Measurements from ENCODE around the gene ADAMTS18. TPM values are rescaled to one million over a fixed set of nuclear protein-coding genes. Genes with fewer than 3 reads are reported as not detected.

The ADAMTS18 gene
- total RNA-seq, 2 donors from 2014 or later: not detected

DNA sequence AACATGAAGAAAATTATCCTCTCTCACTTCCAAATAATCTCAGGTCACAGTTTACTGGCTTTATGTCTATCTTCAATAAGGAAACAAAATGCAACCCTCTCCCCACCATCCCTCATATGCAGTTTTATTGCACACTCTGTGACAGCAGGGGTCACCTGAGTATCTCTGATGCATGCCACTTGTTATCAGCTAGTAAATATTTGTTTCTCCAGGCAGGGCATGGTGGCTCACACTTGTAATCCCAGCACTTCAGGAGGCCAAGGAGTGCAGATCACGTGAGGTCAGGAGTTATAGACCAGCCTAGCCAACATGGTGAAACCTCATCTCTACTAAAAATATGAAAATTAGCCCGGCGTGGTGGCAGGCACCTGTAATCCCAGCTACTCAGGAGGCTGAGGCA lies 61.1 kb downstream of the ADAMTS18 start:
- no peak for DNase-seq
- H3K9me3 Mint-ChIP-seq: peaks cover 0 to 2% of the 10 kb centered on the region in 2 donors
- no peak overlapping the region for H3K27ac Mint-ChIP-seq
- H3K4me1 Mint-ChIP-seq (ENCODE audit: low read depth): no peaks in the 10 kb centered on the region
- H3K36me3 Mint-ChIP-seq (ENCODE audit: insufficient read depth in 2 of 2): no peaks in the 10 kb centered on the region
- no peak overlapping the region for H3K4me3 Mint-ChIP-seq
- no peaks in the 10 kb centered on the region for H3K27me3 Mint-ChIP-seq (ENCODE audit: low read depth)
- no peak for ATAC-seq (replicated peaks in 1 of 2)

DNA sequence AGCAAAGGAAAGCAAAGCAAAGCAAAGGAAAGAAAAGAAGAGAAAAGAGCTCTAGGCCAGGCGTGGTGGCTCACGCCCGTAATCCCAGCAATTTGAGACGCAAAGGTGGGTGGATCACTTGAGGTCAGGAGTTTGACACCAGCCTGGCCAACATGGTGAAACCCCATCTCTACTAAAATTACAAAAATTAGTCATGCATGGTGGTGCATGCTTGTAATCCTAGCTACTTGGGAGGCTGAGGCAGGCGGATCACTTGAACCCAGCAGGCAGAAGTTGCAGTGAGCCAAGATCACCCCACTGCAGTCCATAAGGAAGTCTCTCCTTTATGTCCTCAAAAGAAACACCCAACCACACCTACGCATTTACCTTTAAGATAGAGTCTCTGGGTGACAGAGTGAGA lies 70.1 kb downstream of the ADAMTS18 start:
- DNase-seq (no peak), ATAC-seq (replicated peaks in 1 of 2) (no peak)
- Mint-ChIP-seq H3K4me1 (ENCODE audit: low read depth) (no peaks in the 10 kb centered on the region), H3K27me3 (ENCODE audit: low read depth) (peaks cover 8% of the 10 kb centered on the region), H3K9me3 (peaks cover 0 to 4% of the 10 kb centered on the region in 2 donors), H3K27ac (no peak overlapping the region), H3K36me3 (ENCODE audit: insufficient read depth in 2 of 2) (no peaks in the 10 kb centered on the region), H3K4me3 (no peak overlapping the region)

DNA sequence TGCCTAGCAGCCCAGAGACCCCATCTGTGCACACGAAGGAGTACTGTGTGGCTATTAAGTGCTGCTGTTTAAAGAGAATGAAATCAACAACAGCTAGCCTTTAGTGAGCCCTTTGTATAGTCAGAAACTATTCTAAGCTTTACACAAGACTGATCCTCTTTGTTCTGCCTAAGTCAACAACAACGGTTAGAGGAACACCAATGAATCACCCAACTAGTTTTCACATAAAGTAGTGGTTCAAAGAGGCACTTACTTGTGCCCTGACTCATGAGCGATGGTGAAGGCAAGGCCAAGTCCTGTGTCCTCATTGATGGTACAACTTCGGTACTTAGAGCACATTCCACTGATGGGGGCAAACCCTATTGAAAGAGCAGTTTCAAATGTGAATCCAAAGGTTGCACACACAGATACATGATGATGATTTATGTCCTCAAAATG lies 75.8 kb downstream of the ADAMTS18 start:
- Mint-ChIP-seq H3K27me3 (ENCODE audit: low read depth) (peaks cover 10% of the 10 kb centered on the region), H3K4me1 (ENCODE audit: low read depth) (no peaks in the 10 kb centered on the region), H3K4me3 (no peak overlapping the region), H3K27ac (no peak overlapping the region), H3K36me3 (ENCODE audit: insufficient read depth in 2 of 2) (no peaks in the 10 kb centered on the region), H3K9me3 (no peaks in the 10 kb centered on the region)
- ATAC-seq (replicated peaks in 1 of 2) (no peak), DNase-seq (no peak)

DNA sequence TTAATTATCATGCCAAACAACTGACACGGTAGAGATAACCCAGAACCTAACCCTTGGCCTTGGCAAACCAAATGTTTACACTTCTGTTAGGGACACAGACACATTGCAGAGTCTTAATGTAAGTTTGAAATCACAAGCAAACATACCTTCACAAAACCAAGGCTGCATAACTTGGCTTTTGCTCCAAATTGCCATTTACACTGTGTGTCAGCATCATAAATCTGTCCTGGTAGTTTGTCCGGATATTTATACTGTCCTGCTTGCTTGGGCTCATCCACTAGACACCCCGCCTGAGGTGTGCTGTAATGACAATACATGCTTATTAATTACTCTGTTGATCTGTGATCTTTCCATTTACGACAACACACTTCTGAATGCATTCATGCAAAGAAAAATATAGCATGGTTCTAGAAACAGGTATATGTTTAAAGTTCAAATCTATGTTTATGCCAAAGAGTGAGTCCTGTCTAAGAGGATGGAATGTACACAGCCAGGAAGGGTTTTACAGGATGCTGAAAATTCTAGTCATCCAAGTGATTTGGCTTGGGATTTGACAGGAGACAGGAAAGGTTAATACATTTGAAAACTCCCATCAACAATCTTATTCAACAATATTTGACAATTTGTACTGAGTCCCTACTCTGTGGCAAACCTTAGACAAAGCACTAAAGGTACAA lies 81.1 kb downstream of the ADAMTS18 start:
- H3K4me1 Mint-ChIP-seq (ENCODE audit: low read depth): no peaks in the 10 kb centered on the region
- DNase-seq: no peak
- H3K27ac Mint-ChIP-seq: no peak overlapping the region
- H3K27me3 Mint-ChIP-seq (ENCODE audit: low read depth): peaks cover 33% of the 10 kb centered on the region
- H3K36me3 Mint-ChIP-seq (ENCODE audit: insufficient read depth in 2 of 2): no peaks in the 10 kb centered on the region
- no peaks in the 10 kb centered on the region for H3K9me3 Mint-ChIP-seq
- H3K4me3 Mint-ChIP-seq: no peak overlapping the region
- ATAC-seq (replicated peaks in 1 of 2): no peak

DNA sequence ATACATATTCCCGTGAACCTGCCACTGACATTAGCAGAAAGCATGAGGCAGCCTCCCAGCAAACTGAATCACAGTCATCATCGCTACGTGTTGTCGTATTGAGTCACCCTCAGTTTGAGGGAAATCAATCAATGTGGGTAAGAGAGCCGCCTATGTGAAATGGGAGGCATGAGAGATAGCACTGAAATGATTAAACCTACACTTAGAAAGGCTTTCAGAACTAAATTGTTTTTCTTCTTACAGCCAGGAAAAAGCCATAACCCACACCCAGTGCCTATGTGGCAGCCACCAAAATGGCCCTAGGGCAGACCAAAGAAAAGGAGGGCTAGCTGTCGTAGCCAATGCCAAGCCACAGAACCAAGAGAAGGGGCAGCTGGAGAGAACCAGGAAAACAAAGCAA lies 90.5 kb downstream of the ADAMTS18 start:
- peak; percentile 80 to 85 for ATAC-seq (replicated peaks in 1 of 2)
- DNase-seq: peak in 1 of 2 donors; percentile 13

DNA sequence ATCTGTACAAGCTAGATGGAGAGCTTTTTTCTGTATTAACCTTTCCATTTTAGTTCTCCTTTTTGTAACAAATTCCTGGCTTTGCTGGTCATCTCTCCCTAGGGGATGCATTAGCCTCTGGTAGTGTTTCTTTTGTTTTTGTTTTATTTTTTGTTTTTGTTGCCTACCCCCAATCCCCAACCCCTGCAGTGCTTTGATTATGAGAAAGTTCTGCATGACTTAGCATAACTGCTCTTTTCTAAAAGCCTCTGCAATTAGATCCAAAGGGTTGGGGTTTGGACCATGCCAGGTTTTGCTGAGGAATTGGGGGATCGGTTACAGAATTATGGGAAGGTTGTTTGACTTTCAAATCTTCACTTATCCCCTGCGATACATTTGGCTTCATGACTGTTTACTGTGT lies 98.2 kb downstream of the ADAMTS18 start:
- Mint-ChIP-seq H3K36me3 (ENCODE audit: insufficient read depth in 2 of 2) (peaks cover 0 to 2% of the 10 kb centered on the region in 2 donors), H3K27me3 (ENCODE audit: low read depth) (peaks cover 12% of the 10 kb centered on the region), H3K9me3 (no peaks in the 10 kb centered on the region), H3K4me3 (no peak overlapping the region), H3K4me1 (ENCODE audit: low read depth) (no peaks in the 10 kb centered on the region), H3K27ac (no peak overlapping the region)
- ATAC-seq (replicated peaks in 1 of 2) (no peak), DNase-seq (no peak)

More for the DNA sequence above, 90.5 kb downstream of the ADAMTS18 start:
- Mint-ChIP-seq H3K27ac (no peak overlapping the region), H3K4me1 (ENCODE audit: low read depth) (no peaks in the 10 kb centered on the region), H3K4me3 (no peak overlapping the region), H3K9me3 (peaks cover 0 to 3% of the 10 kb centered on the region in 2 donors), H3K27me3 (ENCODE audit: low read depth) (peaks cover 23% of the 10 kb centered on the region), H3K36me3 (ENCODE audit: insufficient read depth in 2 of 2) (no peaks in the 10 kb centered on the region)

DNA sequence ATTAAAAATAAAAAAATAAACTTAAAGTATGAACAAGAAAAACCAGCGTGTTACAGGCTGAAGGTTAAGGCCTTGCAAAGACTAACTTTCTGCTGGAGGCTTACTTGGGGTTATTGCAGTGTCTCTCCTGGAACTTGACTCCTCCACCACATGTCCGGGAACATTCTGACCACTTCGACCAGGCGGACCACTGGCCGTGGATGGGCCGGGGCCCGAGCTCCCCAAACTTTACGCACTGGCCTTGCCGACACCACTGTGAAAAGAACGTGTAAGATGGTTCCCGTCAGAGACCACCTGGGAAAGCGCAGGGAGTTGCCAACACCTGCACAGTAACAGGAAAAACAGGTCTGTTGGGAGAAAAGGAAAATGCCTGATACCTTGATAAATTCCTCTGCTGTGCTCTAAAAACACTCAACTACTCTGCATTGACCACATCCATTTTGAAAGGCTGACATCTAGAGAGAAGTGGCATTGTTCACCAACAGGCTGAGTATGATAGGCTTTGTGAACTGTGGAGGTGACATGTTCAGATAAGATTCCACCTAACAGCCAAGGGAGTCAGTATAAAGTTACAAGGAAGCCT lies 99.1 kb downstream of the ADAMTS18 start:
- peaks cover 8% of the 10 kb centered on the region for H3K4me1 Mint-ChIP-seq (ENCODE audit: low read depth)
- DNase-seq: no peak
- H3K4me3 Mint-ChIP-seq: no peak overlapping the region
- H3K27me3 Mint-ChIP-seq (ENCODE audit: low read depth): peaks cover 13% of the 10 kb centered on the region
- no peak for ATAC-seq (replicated peaks in 1 of 2)
- no peaks in the 10 kb centered on the region for H3K9me3 Mint-ChIP-seq
- H3K36me3 Mint-ChIP-seq (ENCODE audit: insufficient read depth in 2 of 2): peaks cover 0 to 2% of the 10 kb centered on the region in 2 donors
- H3K27ac Mint-ChIP-seq: no peak overlapping the region

DNA sequence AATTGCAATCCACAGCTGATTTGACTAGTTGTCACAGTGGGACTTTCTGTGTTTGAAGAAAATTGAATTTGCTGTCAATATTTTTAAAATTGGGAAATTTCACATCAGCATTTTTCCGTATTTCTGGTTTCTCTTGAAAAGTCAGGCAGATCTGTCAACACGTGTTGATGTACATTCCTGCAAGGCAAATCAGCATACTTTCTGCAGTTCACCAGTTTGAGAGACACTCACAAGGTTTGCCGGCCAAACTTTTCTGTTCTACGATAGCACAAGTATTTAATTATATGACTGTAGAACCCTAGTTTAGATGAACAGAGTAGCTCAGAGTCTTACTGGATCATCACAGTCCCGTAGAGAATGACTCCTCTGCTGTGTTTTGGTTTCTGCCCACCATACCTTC lies 102.0 kb downstream of the ADAMTS18 start:
- no peaks in the 10 kb centered on the region for H3K9me3 Mint-ChIP-seq
- peaks cover 29% of the 10 kb centered on the region for H3K4me1 Mint-ChIP-seq (ENCODE audit: low read depth)
- H3K27ac Mint-ChIP-seq: no peak overlapping the region
- peaks cover 0 to 2% of the 10 kb centered on the region in 2 donors for H3K36me3 Mint-ChIP-seq (ENCODE audit: insufficient read depth in 2 of 2)
- ATAC-seq (replicated peaks in 1 of 2) (no peak), DNase-seq (no peak)
- no peak overlapping the region for H3K4me3 Mint-ChIP-seq
- H3K27me3 Mint-ChIP-seq (ENCODE audit: low read depth): peaks cover 13% of the 10 kb centered on the region

DNA sequence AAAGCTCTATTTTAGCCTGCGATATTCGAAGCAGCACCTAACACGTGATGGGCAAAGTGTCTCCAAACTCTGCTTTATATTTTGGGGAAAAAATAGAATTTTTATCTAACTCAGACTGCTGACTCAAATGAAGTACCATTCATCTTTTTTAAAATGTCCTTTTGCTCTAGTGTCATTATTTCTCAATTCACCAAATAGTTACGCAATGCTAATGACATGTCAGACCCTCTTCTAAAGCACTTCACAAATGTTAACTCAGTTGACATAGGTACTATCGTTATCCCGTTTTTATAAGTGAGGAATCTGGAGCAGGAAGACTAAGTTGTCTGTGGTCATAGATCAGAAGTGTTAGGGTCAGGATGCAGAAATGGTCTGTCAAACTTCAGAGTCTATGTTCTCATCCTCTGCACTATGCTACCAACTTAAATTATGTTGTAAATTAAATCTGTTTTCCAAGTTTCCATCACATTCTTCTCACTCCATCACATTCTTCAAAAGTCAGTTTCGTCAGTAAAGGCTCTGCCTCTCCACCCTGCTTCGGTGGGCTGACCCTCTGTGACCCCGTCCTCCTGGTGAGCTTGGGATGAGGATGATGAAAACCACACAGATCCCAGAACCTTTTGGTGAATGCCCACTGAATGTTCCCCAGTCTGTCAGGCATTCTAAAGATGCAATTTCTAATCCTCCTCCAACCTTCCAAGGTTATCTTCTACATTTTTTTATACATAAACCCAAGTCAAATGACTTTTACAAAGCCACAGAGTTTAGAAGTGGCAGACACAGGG lies 102.8 kb downstream of the ADAMTS18 start:
- ATAC-seq (replicated peaks in 1 of 2): no peak
- peaks cover 0 to 2% of the 10 kb centered on the region in 2 donors for H3K36me3 Mint-ChIP-seq (ENCODE audit: insufficient read depth in 2 of 2)

DNA sequence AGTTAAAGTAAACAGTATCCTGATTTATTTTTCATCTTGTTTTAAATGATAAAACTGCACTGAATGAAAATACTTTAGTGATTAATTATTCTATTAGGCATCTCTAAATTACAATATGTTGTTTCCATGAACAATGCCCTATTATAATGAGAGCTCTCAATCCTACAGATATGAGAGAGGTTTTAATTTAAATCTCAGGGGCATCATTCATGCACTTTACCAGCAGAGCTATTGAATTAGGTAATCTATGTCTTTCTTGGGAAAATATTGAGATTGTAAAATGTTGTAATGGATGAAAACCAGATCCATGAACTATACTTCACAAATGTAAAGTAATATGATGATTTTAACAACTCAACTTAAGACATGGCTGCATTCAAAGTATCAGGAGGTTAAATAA lies 103.8 kb downstream of the ADAMTS18 start:
- H3K4me1 Mint-ChIP-seq (ENCODE audit: low read depth): peaks cover 33% of the 10 kb centered on the region
- no peak overlapping the region for H3K27ac Mint-ChIP-seq
- H3K9me3 Mint-ChIP-seq: peaks cover 0 to 3% of the 10 kb centered on the region in 2 donors
- DNase-seq (no peak), ATAC-seq (replicated peaks in 1 of 2) (no peak)
- H3K27me3 Mint-ChIP-seq (ENCODE audit: low read depth): peaks cover 22% of the 10 kb centered on the region
- no peak overlapping the region for H3K4me3 Mint-ChIP-seq
- H3K36me3 Mint-ChIP-seq (ENCODE audit: insufficient read depth in 2 of 2): peaks cover under 1 to 2% of the 10 kb centered on the region in 2 donors

More for the DNA sequence above, 102.8 kb downstream of the ADAMTS18 start:
- Mint-ChIP-seq H3K27ac (peak overlapping the region; percentile 2), H3K4me1 (ENCODE audit: low read depth) (peaks cover 33% of the 10 kb centered on the region), H3K27me3 (ENCODE audit: low read depth) (peaks cover 18% of the 10 kb centered on the region), H3K9me3 (no peaks in the 10 kb centered on the region), H3K4me3 (no peak overlapping the region)
- DNase-seq: no peak

DNA sequence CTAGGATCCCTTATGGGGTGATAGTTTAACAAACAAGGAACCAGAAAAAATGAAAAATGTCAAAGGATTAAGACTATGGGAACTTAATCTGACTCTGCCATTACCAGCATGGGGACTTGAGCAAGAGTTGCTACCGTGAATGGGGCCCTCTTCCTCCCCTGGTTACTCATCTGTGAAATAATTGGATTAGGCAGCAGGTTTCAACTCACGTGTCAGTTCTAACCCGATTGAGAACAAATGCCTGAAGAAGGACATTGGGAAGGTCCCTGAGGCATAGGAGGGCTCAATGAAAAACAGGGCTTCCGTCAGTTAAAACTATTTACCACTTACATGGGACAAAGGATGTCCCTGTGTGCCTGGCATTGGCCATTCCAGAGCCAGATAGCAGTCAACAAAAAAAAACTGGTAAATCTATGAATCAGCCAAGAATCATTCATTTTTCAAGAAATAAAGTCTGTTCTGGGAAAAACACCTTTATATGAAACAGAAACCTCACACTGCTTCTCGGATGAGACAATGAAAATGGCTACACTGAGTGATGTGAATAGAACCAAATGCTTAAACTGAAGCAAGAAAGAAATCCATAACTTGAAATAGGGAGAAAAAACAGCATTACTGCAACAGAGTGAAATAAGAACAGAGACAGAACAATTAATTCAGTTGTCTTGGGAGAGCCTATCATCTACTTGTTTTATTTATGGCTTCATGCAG lies 104.3 kb downstream of the ADAMTS18 start:
- Mint-ChIP-seq H3K9me3 (peaks cover 0 to 3% of the 10 kb centered on the region in 2 donors), H3K4me3 (peak overlapping the region; percentile 25 to 54), H3K27ac (peak overlapping the region; percentile 36), H3K27me3 (ENCODE audit: low read depth) (peaks cover 22% of the 10 kb centered on the region), H3K36me3 (ENCODE audit: insufficient read depth in 2 of 2) (peaks cover 1 to 2% of the 10 kb centered on the region in 2 donors), H3K4me1 (ENCODE audit: low read depth) (peaks cover 33% of the 10 kb centered on the region)
- ATAC-seq (replicated peaks in 1 of 2) (peak; percentile 70 to 73), DNase-seq (peak; percentile 24 to 39)

DNA sequence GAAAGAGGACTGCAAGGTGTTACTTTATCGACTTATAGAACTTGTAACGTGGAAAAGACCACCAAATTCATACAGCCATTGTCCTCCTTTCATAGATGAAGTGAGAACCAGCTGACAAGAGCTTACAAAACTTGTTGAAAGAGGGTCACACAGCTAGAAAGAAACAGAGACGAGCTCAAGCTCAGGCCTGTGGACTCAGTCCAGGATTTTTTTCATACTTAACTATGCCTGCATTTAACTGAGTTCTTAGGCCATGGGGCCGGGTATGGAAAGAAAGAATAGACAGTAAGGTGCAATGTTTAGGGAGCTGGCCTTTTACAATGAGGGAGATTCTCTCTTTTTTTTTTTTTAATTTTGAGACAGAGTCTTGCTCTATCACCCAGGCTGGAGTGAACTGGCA lies 106.1 kb downstream of the ADAMTS18 start:
- Mint-ChIP-seq H3K4me3 (no peak overlapping the region), H3K27ac (no peak overlapping the region), H3K9me3 (peaks cover 0 to 3% of the 10 kb centered on the region in 2 donors), H3K36me3 (ENCODE audit: insufficient read depth in 2 of 2) (peaks cover 1 to 2% of the 10 kb centered on the region in 2 donors), H3K27me3 (ENCODE audit: low read depth) (peaks cover 27% of the 10 kb centered on the region), H3K4me1 (ENCODE audit: low read depth) (peaks cover 43% of the 10 kb centered on the region)
- ATAC-seq (replicated peaks in 1 of 2) (no peak), DNase-seq (no peak)

DNA sequence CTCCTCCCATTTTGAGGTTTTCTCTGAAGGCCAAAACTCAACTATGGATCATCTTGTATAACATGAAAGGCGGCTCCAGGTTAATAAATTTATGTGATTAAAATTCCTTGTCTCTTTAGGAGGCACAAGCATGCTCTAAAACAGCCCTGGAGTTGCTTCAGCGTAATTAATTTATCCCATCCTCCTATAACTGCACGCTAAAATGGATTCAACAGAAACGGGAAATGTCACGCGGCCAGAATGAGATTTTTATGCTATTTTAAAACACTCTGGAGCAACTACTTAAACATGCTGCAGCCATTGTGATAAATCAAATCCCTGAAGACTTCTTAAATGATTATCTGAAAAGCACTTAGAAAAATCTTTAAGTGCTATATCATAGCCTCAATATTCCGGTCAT lies 106.6 kb downstream of the ADAMTS18 start:
- ATAC-seq (replicated peaks in 1 of 2): no peak

More for the DNA sequence above, 106.6 kb downstream of the ADAMTS18 start:
- H3K4me3 Mint-ChIP-seq: no peak overlapping the region
- H3K9me3 Mint-ChIP-seq: peaks cover 0 to 3% of the 10 kb centered on the region in 2 donors
- no peak overlapping the region for H3K27ac Mint-ChIP-seq
- H3K36me3 Mint-ChIP-seq (ENCODE audit: insufficient read depth in 2 of 2): peaks cover 1 to 2% of the 10 kb centered on the region in 2 donors
- DNase-seq: no peak
- H3K27me3 Mint-ChIP-seq (ENCODE audit: low read depth): peaks cover 32% of the 10 kb centered on the region
- peaks cover 43% of the 10 kb centered on the region for H3K4me1 Mint-ChIP-seq (ENCODE audit: low read depth)
